H1 (cell line): Measurements from ENCODE around the gene LCOR.

Source experiments
- ATF2 ChIP-seq: IDR thresholded peaks from 2 replicates; pipeline ENCODE4 v1.6.1; 2012; ENCODE audit warnings: low read length, inconsistent platforms
- CEBPB ChIP-seq: IDR thresholded peaks from 2 replicates; pipeline ENCODE4 v1.6.1; 2012; ENCODE audit warnings: low read depth, low read length
- CTCF ChIP-seq, 3 experiments: IDR thresholded peaks; 1 replicate in 2 of 3; 2 replicates in 1 of 3; pipeline versions ENCODE4 v1.5.1 to v1.6.1; 2011; ENCODE audit warnings: low read length in 3 of 3, mild to moderate bottlenecking in 3 of 3, inconsistent platforms in 2 of 3, low read depth in 1 of 3, moderate library complexity in 1 of 3; ENCODE audit not compliant: insufficient read depth in 1 of 3; ENCODE audit errors: control extremely low read depth in 1 of 3
- EZH2 ChIP-seq: fragments of 200-600 bp; sonication (generic); IDR thresholded peaks from 2 replicates; pipeline ENCODE4 v1.7.1; 2012; ENCODE audit warnings: low read depth, mild to moderate bottlenecking, moderate library complexity, low read length, inconsistent platforms; ENCODE audit not compliant: severe bottlenecking
- JUN ChIP-seq: IDR thresholded peaks from 2 replicates; pipeline ENCODE4 v1.6.1; 2011; ENCODE audit warnings: low read depth, mild to moderate bottlenecking, improper control_type of control experiment, low read length
- RAD21 ChIP-seq, 2 experiments: IDR thresholded peaks in 1 of 2; conservative IDR thresholded peaks in 1 of 2; 2 replicates each; pipeline ENCODE4 v1.6.1; 2011; ENCODE audit warnings: low read depth in 2 of 2, low read length in 2 of 2, improper control_type of control experiment in 1 of 2, inconsistent platforms in 1 of 2, mild to moderate bottlenecking in 1 of 2, moderate library complexity in 1 of 2
- SIRT6 ChIP-seq: IDR thresholded peaks from one replicate; pipeline ENCODE4 v1.7.1; 2012; ENCODE audit warnings: low read length, inconsistent platforms
- SP1 ChIP-seq: IDR thresholded peaks from 2 replicates; pipeline ENCODE4 v1.6.1; 2011; ENCODE audit warnings: low read depth, low read length
- SP2 ChIP-seq: IDR thresholded peaks from 2 replicates; pipeline ENCODE4 v1.6.1; 2012; ENCODE audit warnings: mild to moderate bottlenecking, low read length, inconsistent platforms
- TAF1 ChIP-seq: IDR thresholded peaks from 2 replicates; pipeline ENCODE4 v1.6.1; 2011; ENCODE audit warnings: mild to moderate bottlenecking, low read depth, low read length
- USF2 ChIP-seq: IDR thresholded peaks from 2 replicates; pipeline ENCODE4 v1.6.1; 2011; ENCODE audit warnings: low read length, improper control_type of control experiment
- ZNF274 ChIP-seq: IDR thresholded peaks from 2 replicates; pipeline ENCODE4 v1.7.0; 2012; ENCODE audit warnings: low read length, borderline replicate concordance; ENCODE audit errors: extremely low read depth

GRCh38 chr10:97037365-97038361 is 205.6 kb downstream of the LCOR start:
- TF ChIP-seq CTCF (IDR thresholded peaks at IDR 0.05; ENCODE audit: control extremely low read depth in 1 of 3, insufficient read depth in 1 of 3, low read depth in 1 of 3, low read length in 3 of 3) (peak; percentile 90 to 93 (median 90)), SP1 (no peak), SP2 (no peak), ATF2 (no peak), TAF1 (no peak), RAD21 (IDR thresholded peaks at IDR 0.05 in 1 of 2, conservative IDR thresholded peaks at IDR 0.05 in 1 of 2; ENCODE audit: low read depth in 2 of 2, low read length in 2 of 2) (peak; percentile 81 to 90), EZH2 (no peak), JUN (no peak), ZNF274 (no peak), USF2 (no peak), CEBPB (no peak), SIRT6 (no peak)
